COR-L47 (cell line): Measurements from ENCODE around the gene CASD1.

Source experiments
- DNase-seq: peaks from one replicate; lab custom pipeline; 2025; lab: John Stamatoyannopoulos, UW

The CASD1 gene

DNA sequence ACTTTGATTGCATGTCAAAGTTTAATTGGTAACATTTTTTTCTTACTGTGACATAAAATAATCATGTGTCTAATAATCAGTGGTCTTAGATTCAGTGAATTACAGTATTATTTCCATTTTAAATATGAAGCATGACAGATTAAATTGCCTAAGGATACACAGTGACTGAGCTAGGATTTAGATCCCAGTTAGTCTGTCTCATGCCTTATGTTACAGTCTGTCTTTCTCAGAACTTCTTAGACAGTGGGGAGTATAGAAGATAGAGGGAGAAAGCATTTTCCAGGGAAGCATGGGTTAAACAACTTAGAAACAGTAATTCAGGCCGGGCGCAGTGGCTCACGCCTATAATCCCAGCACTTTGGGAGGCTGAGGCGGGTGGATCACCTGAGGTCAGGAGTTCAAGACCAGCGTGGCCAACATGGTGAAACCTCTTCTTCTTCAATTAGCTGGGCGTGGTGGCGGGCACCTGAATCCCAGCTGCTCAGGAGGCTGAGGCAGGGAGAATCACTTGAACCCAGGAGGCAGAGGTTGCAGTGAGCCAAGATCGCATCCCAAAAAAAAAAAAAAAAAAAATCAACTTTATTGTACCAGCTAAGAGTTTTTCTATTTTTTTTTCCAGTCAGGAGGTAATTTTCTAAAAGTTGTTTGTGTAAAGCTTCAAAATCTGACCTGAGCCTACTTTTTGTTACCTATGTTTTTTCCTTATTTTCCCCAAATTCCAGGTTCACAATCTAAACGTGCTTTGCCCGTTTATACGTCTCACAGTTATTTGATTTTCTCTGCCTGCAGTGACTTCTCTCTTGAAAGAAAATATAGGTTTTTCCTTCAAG lies 3.3 kb downstream of the CASD1 start:
- DNase-seq, result no peak

- no peak for DNase-seq
Measured at GRCh38 chr7:94513565-94513860, 3.9 kb downstream of the CASD1 start.

GRCh38 chr7:94514140-94514889 lies 4.7 kb downstream of the CASD1 start:
- no peak for DNase-seq

- DNase-seq, result no peak
Measured at GRCh38 chr7:94514917-94515316, 5.3 kb downstream of the CASD1 start.

DNA sequence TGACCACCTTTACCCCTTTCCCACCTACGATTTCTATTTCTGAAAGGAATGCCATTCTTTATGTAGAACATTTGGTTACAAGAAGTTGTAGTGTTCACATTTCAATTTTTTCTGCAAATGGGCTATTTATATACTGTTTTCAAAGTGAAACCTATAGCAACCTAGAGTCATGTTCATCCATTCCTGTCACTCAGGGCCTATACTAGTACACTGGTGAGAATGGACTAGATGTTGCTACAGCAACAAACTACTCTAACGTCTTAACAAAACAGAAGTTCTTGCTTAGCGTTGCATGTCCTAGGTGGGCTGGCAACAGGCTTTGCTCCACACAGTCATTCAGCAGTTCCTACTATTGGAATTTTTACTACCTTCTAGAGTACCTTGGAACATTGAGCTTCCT lies 16.3 kb downstream of the CASD1 start:
- DNase-seq, result no peak

- DNase-seq, result no peak
Measured at GRCh38 chr7:94529516-94529915, 19.9 kb downstream of the CASD1 start.

GRCh38 chr7:94530109-94530508 lies 20.5 kb downstream of the CASD1 start:
- DNase-seq, result no peak

- no peak for DNase-seq
Measured at GRCh38 chr7:94532676-94533075, 23.1 kb downstream of the CASD1 start.

DNA sequence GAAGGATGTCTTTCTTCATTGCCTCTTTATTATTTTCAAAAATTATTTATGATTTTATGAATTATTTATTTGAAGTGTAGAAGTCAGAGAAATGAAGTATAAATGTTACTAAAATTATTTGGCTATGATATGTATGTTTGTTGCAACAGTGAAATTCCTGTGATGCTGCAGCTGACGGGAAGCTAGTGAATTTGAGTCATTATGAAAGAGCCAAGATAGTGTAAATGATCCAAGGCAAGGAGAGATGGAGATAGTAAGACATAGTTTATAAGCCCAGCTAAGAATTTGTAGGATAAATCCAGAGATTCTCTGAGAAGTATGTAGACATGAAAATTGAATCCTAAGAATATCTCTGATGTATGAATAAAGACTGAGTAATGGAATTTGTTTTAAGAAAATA lies 30.8 kb downstream of the CASD1 start:
- DNase-seq, result no peak

DNA sequence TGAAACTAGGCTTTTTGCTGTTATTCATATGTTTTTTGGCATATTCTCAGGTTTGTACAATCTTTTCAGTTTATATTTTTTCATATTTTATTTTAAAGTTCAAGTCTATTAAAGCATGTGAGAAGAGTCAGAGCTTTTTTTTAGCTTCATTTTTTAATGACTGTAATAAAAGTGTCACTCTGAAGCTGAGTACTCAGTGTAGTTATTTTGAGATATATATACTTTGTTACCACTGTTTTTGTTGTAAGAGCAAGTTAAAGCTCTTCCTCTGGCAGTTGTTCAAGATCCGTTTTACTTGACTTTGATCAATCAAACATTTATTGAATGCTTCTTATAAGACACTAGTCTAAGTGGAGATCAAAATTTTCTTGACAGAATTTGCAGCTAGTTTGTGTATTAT lies 37.5 kb downstream of the CASD1 start:
- no peak for DNase-seq

- DNase-seq, result no peak
Measured at GRCh38 chr7:94556028-94556427, 46.4 kb downstream of the CASD1 start.

GRCh38 chr7:94557215-94557614 lies 47.6 kb downstream of the CASD1 start:
- no peak for DNase-seq

DNA sequence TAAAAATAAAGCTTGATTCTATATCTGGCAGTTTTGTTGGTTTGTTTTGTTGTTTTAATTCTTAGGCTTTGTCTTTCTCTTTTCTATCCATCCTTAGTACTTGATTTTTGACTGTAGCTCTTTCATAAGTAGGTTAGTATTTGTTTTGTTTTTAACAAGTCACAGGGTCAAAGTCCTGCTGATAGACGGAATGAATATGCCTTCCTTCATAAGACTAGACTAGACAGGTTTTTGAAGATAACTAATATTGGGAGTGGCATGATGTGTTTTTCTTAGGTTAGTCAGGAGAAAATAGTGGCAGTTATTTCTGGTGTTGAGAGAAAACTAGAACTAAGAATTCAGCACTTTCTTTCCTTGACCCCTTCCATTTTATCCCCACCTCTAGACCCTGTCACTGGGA lies 50.4 kb downstream of the CASD1 start:
- no peak for DNase-seq

DNA sequence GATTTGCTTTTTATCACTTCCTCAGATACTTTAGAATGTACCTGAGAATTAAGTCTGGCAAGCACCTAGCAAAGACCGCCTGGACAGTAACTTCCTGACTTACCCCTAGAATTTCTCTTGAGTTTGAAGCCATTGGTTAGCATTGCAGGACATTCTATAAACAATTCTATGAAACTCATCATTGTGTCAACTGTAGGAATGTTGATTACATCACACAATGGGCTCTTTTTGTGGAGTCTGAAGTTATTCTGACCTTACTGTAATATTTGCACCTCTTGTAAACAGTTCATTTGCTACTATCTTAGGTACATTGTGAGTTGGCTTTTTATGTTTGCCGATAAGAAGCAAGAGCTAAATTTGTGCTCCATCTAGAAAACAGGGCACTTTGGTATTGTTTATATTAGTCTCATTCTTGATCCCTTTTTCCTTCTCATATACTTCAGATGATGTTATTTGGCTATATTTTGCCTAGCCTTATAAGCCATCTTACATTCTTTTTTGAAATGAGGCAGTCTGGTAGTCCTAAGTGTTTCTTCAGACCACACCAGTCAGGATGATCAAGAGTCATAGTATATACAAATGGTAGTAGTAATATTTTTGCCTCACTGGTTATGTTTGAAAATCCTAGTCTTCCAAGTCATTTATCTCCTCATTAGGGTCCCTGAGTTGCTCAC lies 52.4 kb downstream of the CASD1 start:
- DNase-seq, result no peak

GRCh38 chr7:94562525-94562924 lies 52.9 kb downstream of the CASD1 start:
- DNase-seq, result no peak

GRCh38 chr7:94565247-94565894 lies 55.8 kb downstream of the CASD1 start:
- DNase-seq, result no peak

DNA sequence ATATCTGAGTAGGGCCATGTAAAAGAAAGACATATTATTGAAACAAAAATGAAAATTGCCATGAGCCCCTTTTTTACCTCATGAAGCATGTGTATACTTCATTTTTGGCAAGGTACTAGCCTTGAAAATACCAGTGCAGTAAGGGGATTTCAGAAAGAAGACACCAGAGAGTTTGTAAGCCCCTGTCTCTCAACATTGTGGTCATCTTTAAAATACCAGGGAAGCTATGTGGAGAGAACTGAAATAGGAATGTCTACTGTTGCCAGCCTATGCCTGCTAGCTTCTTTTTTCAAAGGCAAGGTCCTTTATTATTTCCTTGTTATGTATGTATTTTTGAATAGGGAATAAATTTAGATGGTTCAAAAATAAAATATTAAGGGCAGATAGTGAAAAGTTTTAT lies 57.8 kb downstream of the CASD1 start:
- no peak for DNase-seq

DNA sequence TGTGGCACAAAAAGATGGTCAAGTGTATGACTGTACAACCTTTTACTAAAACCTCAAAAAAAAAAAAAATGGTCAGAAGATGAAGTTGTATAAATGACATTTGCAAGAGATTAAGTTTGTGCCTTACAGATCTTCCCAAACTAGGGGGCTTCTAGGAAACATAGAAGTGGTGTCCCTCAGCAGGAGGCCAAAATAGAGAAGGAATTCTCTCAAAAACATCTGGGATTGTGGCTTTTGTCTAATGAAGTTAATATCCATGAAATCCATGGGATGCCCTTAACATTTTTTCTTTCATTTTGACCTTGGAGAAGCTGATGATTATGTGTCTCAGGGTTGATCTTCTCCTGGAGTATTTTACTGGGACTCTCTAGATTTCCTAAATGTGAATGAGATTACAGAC lies 62.2 kb downstream of the CASD1 start:
- DNase-seq, result no peak

GRCh38 chr7:94575646-94576045 lies 66.0 kb downstream of the CASD1 start:
- no peak for DNase-seq

DNA sequence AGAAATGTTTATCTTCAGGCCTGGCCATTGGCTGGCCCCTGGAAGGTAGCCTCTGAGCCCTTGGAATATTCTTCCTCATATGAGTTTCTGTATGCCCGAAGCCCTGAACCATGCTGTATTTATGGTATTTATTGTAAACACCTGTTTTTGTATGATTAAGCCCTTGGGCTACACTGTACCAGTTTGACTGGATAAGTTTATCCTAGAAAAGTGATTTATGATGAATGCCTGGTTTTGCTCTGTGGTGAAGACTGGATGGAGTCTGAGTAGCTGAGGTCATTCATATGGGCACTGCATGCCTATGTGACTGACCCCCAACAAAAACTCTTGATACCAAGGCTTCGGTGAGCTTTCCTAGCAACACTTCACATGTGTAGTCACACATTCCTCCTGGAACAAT lies 66.7 kb downstream of the CASD1 start:
- DNase-seq, result no peak

DNA sequence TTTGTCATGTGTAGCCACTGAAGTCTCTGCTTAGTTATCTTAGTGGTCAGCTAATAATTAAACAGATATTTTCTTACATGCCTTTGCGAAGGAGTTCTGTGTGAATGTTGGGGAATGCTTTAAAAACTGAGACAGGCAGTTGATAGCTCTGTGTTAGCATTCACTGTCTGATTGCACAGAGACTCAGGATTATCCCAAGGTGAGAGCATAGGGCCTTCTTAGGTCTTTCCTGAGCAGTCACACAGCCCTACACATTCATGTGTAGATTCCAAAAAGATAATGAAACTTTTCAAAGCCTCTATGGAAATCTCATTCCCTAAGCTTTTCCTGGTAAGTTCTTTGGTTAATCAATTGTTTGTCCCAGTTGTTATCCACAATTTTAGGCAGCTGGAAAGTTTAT lies 67.7 kb downstream of the CASD1 start:
- no peak for DNase-seq

DNA sequence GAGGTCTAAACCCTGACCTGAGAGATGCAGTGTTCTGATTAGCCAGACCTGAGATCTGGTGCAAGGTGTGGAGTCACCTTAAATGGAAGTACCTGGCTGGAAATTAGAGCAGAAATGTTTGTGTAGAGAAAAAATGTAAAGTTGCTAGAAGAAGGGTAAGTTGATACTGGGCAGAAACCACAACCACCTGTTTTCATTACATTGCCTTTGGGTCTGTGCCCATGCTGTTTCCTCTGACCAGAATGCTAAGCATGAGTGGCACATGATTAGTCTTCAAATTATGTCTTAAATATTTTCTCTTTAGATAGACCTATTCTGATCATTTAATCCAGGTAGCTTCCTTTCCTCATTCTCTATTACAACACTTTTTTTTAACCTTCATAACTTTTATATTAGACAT lies 69.0 kb downstream of the CASD1 start:
- DNase-seq, result no peak

DNA sequence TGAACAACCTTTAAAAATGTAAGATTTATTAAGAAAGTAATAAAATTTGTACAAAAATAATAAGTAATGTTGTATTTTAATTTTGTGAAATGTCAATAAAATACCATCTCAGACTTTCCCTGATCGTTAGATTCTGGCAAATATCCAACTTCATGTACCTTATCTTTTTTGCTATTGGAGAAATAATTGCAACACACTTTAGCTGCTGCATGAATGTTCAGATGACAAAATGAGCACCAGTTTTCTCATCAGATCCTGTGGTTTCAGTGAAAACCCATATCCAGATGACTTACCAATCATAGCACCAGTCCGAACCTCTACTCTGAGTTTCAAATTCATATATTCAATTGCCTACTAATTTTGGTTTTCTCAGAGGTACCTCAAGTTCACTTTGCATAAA lies 69.9 kb downstream of the CASD1 start:
- DNase-seq, result no peak
